CD4-positive, alpha-beta T cell treated with Interleukin-15 for 4 hours (primary cell): ENCODE measurements around the gene ZDHHC15.
"Not testable (repeated sequence)": the region's sequence is repeated elsewhere in the genome, so short reads cannot be mapped to it uniquely, and the experiment has no call there.

Experiments used
- DNase-seq: peaks from one replicate; pipeline ENCODE4 v3.0.0-alpha.2; 2020; ENCODE audit warnings: low spot score

The ZDHHC15 gene, protein sequence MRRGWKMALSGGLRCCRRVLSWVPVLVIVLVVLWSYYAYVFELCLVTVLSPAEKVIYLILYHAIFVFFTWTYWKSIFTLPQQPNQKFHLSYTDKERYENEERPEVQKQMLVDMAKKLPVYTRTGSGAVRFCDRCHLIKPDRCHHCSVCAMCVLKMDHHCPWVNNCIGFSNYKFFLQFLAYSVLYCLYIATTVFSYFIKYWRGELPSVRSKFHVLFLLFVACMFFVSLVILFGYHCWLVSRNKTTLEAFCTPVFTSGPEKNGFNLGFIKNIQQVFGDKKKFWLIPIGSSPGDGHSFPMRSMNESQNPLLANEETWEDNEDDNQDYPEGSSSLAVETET

DNA sequence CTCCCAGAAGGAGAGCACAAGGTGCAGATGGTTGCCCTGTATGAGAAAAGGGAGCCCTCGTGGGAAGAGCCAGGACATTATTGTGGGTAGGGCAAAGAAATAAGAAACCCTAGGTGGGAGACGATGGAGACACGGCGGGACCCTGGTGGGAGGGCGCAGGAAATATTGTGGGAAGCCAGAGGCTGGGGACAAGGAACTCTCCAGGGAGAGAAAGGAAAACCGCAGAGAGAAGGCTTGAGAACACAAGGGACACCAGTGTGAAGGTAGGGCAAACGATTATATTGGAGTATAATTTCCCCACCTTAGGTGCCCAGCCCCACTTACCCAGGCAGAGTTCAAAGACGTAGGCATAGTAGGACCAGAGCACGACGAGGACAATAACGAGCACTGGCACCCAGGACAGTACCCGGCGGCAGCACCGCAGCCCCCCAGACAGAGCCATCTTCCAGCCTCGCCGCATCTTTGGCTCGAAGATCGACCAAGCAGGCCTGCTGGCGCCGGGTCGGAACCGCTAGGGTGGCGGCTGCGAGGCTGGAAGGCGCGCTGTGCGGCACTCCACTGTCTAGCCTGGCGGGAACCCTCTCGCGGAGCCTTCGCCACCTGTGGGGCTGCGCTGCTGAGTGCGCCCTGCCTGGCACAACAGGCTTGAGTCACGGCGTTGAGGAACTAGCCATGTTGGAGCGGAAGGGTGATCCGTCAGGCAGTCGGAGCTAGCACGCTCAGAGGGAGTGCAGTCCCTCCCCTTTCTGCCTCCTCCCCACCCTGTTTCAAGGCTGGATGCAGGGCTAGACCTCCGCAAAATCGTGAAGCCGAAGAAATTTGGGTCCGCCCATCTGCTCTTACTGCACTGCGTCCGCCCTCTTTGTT, at the start of gene ZDHHC15:
Gene ZDHHC15, minus strand, starts transcription at position 473 of the 867 bp plus-strand sequence. Its CDS starts 13 bp downstream, at position 460.
- DNase-seq: peak; percentile 12

DNA sequence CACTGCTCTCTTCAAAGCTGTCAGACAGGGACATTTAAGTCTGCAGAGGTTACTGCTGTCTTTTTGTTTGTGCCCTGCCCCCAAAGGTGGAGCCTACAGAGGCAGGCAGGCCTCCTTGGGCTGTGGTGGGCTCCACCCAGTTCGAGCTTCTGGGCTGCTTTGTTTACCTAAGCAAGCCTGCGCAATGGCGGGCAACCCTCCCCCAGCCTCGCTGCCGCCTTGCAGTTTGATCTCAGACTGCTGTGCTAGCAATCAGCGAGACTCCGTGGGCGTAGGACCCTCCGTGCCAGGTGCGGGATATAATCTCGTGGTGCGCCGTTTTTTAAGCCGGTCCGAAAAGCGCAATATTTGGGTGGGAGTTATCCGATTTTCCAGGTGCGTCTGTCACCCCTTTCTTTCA, 37.7 kb upstream of the ZDHHC15 start:
- not testable (repeated sequence) for DNase-seq

DNA sequence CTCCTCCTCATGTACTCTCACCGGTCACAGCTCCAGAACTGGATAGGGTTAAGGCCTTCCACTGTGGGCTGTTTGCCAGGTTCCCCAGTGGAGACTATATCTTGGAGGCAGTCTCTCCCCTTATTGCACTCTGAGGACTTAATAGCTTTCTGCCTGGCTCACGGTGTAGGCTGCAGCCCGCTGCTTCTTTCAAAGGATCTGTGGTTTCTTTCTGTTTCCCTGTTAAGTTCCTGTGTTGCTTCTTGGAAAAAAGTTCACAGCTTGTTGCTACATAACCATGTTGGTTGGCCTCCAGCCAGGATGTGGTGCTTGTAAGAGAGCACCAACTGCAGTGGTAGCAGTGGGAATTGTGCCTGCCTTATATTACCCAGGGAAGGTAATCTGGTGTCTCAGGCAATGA, 24.9 kb upstream of the ZDHHC15 start:
- no peak for DNase-seq

DNA sequence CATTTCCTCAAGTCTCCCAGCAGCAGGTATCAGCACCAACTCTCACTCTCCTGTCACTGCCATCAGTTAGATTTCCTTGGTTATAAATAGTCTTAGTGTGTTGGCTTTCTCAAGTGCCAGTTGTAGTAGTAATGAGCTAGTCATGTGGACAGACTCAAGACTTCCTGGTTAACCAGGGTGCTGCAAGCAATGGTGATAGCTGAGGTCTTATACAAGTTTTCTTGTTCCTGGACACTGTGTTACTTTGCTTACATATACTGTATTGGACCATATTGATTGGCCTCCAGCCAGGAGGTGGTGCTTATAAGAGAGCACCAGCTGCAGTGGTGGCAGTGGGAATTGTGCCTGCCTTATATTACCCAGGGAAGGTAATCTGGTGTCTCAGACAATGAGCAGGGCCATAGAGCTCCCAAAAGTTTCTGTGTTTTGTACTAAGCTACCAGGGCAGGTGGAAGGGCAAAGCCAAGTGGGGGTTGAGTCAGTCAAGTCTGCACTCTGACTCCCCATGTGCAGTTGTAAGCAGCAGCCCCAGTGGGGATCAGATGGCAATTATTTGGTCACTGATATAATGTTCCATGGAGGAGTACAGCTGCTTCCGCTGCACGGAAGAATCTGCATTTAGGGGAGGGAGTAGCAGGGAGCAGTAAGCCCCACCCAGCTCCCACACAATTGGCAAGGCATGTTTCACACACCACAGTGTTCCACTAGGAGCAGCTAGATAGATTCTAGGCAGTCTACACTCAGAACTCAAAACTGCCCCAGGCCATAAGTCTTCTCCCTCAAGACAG, 24.1 kb upstream of the ZDHHC15 start:
- no peak for DNase-seq

DNA sequence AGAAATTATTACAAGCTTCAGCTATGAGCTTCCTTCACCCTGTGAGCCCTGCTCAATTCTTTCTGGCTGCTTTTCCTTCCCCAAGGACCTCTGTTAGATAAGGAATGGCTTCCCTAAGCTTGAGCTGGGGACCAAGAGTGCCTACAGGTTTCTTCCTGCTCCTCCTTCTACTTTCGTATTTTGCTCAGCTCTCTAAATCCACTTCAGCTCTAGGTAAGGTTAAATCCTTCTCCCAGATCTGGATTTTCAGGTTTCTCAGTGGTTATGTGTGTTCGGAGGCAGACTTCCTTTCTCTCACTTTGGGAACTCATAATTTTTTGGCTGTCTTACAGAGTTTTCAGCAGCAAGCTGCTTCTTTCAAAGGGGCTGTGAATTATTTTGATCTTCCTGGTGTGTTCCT, 21.9 kb upstream of the ZDHHC15 start:
- DNase-seq: no peak

DNA sequence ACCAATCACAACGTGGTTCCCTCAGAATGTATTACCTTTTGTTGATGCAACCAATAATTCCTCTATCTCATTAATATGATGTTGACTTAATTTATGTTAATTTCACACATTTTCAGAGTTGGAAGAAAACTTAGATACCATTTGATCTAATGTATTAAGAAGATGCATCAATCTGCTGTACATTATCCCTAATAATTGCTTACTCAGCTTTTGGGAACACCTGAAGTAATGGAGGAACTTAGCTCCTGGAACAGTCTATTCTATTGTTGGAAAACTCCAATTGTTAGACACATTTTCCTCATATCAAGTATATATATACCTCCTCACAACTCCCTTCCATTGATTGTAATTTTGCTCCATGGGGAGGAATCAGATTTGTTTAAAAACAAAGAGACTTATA, 38.9 kb downstream of the ZDHHC15 start:
- DNase-seq: no peak

DNA sequence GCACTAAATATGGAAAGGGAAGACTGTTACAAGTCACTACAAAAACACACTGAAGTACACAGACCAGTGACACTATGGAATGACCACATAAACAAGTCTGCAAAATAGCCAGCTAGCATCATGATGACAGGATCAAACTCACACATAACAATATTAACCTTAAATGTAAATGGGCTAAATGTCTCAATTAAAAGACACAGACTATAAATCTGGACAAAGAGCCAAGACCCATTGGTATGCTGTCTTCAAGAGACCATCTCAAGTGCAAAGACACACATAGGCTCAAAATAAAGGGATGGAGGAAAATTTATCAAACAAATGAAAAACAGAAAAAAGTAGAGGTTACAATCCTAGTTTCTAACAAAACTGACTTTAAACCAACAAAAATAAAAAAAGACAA, 61.1 kb downstream of the ZDHHC15 start:
- DNase-seq: not testable (repeated sequence)

DNA sequence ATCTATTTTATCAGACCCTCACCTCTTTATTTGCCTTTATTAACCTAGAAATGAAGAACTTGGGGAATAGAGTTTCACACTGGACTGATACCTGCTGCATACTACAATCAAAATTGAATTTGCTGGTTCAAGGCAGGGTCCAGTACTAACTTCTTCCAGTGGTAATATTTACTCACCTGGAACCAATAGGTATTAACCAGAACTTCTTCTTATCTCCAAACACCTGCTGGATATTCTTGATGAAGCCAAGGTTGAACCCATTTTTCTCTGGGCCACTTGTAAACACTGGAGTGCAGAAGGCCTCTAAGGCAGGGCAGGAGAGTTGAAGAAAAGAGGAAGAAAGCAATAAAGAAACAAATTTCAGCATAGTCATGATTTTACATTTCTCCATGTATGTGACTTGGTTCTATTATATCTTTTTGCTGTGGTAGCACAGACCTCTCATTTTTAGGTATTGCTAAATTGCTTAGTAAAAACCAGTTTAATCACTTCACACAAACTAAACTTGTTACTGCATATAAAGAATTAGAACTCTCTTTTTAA, 101.1 kb downstream of the ZDHHC15 start:
- DNase-seq: no peak

DNA sequence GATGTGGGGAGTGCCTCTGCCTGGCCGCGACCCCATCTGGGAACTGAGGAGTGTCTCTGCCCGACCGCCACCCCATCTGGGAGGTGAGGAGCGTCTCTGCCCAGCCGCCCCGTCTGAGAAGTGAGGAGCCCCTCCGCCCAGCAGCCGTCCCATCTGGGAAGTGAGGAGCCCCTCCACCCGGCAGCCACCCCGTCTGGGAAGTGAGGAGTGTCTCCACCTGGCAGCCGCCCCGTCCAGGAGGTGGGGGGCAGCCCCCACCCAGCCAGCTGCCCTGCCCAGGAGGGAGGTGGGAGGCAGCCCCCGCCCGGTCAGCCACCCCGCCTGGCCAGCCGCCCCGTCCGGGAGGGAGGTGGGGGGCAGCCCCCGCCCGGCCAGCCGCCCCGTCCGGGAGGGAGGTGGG, 115.7 kb downstream of the ZDHHC15 start:
- DNase-seq: not testable (repeated sequence)

DNA sequence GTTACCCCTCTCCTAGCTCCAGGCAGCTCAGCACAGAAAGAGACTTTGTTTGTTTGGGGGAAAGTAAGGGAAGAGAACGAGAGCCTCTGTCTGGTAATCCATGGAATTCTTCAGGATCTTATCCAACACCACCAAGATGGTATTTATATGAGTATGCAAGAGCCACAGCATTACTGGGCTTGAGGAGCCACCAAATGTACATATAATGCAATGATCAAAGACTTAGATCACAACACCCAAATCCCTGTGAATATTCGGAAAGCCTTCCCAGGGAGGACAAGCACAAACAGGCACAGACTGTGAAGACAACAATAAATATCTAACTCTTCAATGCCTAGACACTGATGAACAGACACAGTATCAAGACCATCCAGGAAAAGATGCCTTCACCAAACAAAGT, 132.4 kb downstream of the ZDHHC15 start:
- no peak for DNase-seq

DNA sequence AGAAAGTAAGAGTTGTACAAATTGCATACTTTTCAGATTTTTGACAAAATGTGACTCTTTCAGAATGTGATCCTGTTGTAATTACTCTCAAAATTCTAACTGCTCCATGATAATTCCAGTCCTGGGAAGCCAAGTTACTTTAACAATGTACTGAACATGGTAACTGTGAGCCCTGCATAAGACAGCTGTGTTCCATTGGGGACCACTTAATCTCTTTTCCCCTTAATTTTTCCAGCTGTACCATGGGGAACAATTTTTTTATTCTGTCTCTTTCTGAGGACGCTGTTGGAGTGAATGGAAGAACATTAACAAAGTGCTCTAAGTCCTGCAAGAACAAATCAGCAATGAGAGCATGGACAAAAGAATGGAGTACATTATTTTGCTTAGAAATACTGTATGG, 153.1 kb downstream of the ZDHHC15 start:
- no peak for DNase-seq

DNA sequence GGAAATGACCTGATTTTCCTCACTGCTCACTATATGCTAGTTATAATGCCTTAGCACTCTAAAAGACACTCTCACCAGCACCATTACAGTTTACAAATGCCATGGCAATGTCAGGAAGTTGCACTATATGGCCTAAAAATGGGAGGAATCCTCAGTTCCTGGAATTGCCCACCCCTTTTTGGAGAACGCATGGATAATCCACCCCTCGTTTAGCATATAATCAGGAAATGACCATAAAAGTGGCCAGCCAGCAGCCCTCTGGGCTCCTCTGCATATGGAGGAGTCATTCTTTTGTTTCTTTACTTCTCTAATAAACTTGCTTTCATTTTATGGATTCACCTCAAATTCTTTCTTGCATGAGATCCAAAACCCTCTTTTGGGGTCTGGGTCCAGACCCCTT, 156.0 kb downstream of the ZDHHC15 start:
- no peak for DNase-seq

DNA sequence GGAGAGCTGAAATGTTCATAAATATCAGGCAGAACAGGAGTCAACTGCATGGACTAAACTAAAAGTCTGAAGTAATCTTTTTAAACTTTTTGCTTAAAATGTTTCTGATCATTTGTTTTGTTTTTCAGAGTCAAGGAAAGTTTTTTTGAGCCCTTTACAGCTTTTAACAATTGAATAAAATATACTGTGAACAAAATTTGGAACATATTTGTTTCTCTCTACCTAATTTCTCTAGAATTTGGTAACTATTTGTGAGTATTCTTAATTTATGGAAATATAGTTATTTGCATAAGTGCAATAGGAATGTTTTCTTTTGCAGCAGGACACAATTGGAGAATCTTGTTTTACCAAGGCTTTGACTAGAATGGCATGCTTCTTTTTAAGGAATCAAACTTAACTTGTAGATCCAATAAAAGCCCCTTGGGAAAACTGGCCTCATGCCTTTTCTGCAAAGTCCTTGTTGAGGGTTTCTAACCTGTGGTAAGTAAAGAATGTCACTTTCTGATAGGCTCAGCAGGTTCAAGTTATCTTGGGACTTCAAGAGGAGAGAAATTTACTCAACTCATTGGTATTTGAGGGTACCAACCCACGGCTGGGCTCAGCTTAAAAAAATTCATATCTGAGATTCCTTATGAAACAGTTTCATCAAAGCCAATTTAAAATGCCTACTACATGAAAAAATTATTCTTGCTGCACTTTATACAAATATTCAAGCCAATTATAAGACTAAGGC, 157.4 kb downstream of the ZDHHC15 start:
- no peak for DNase-seq

DNA sequence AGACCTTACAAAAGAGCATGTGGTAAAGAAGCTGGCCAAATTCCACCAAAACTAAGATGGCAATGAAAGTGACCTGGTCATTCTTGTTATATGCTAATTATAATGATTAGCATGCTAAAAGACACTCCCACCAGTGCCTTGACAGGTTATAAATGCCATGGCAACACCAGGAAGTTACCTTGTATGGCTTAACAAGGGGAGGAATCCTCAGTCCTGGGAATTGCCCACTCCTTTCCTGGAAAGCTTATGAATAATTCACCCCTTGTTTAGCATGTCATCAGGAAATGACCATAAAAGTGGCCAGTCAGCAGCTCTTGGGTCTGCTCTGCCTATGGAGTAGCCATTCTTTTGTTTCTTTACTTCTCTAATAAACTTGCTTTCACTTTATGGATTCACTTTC, 161.0 kb downstream of the ZDHHC15 start:
- no peak for DNase-seq

DNA sequence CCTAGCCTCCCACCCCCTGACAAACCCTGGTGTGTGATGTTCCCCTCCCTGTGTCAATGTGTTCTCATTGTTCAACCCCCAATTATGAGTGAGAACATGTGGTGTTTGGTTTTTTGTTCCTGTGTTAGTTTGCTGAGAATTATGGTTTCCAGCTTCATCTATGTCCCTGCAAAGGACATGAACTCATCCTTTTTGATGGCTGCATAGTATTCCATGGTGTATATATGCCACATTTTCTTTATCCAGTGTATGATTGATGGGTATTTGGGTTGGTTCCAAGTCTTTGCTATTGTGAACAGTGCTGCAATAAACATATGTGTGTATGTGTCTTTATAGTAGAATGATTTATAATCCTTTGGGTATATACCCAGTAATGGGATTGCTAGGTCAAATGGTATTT, 174.2 kb downstream of the ZDHHC15 start:
- not testable (repeated sequence) for DNase-seq

DNA sequence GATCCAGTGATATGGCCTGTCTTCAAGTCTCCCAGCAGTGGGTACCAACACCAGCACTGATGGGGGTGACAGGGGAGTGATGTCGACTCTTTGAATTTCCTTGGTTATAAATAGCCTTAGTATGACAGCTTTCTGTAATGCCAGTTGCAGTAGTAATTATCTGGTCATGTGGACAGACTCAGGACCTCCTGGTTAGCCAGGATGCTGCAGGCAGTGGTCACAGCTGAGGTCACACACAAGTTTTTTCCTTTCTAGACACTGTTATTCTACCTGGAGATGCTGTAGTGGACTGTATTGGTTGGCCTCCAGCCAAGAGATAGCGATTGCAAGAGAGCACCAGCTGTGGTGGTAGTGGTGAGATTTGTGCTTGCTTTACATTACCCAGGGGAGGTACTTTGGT, 185.3 kb downstream of the ZDHHC15 start:
- no peak for DNase-seq

DNA sequence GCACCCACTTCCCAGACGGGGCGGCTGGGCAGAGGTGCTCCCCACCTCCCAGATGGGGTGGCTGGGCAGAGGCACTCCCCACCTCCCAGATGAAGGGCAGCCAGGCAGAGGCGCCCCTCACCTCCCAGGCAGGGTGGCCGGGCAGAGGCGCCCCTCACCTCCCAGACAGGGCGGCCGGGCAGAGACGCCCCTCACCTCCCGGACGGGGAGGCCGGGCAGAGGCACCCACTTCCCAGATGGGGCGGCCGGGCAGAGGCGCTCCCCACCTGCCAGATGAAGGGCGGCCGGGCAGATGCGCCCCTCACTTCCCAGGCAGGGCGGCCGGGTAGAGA, 187.7 kb downstream of the ZDHHC15 start:
- DNase-seq: no peak

DNA sequence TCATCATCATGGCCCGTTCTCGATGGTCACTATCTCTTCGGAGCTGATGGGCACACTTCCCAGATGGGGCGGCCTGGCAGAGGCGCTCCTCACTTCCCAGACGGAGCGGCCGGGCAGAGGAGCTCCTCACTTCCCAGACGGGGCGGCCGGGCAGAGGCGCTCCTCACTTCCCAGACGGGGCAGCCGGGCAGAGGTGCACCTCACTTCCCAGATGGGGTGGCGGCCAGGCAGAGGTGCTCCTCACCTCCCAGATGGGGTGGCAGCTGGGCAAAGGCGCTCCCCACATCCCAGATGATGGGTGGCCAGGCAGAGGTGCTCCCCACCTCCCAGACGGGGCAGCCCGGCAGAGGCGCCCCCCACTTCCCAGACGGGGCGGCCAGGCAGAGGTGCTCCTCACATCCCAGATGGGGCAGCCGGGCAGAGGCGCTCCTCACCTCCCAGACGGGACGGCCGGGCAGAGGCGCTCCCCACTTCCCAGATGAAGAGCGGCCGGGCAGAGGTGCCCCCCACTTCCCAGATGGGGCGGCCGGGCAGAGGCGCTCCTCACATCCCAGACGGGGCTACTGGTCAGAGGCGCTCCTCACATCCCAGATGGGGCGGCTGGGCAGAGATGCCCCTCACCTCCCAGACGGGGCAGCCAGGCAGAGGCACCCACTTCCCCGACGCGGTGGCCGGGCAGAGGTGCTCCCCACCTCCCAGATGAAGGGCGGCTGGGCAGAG, 188.3 kb downstream of the ZDHHC15 start:
- not testable (repeated sequence) for DNase-seq

DNA sequence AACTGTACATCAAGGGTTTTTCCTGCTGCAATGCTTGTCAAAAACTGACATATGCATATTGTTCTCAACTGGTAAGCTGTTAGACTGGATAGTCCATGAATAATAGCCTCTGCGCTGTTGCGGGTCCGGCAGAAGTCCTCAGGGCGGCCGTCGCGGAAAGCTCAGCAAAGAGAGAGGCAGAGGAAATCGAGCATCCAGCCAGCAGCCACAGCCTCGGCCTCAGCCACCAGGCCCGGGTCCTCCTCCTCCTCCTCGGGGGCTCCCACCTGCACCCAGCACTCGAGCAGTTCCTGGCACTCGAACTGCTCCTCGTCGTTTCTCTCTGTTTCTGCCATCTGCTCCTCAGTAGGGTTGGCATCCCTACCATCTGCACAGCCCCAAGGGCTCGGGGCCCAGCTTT, 195.2 kb downstream of the ZDHHC15 start:
- no peak for DNase-seq
